Suprapubic skin (tissue), 4 donors: ENCODE data around the gene ARHGEF7.

Experiments used
- CTCF ChIP-seq, 2 donors: fragments of 200-600 bp in 1 of 2; fragments of 450-650 bp in 1 of 2; sonication (generic) in 1 of 2; IDR thresholded peaks; one replicate each; pipeline ENCODE4 v1.5.1; 2016 to 2019; ENCODE audit warnings: antibody characterized with exemption in 2 of 2, mild to moderate bottlenecking in 1 of 2, moderate library complexity in 1 of 2
- EP300 ChIP-seq: sonication (generic); formaldehyde crosslinking; IDR thresholded peaks from one replicate; pipeline ENCODE4 v1.6.1; 2017; ENCODE audit warnings: antibody characterized with exemption
- POLR2A ChIP-seq, 2 donors: fragments of 450-650 bp; IDR thresholded peaks; one replicate each; pipeline ENCODE4 v1.6.1; 2017; ENCODE audit warnings: antibody characterized with exemption in 2 of 2, mild to moderate bottlenecking in 2 of 2, moderate library complexity in 2 of 2
- POLR2AphosphoS5 ChIP-seq, 3 donors: sonication (generic); formaldehyde crosslinking; IDR thresholded peaks; one replicate each; pipeline ENCODE4 v1.6.1; 2017; ENCODE audit warnings: antibody characterized with exemption in 3 of 3

GRCh38 chr13:111303559-111303958, 188.4 kb downstream of the ARHGEF7 start:
- TF ChIP-seq POLR2AphosphoS5 (IDR thresholded peaks at IDR 0.05) (no peak), CTCF (IDR thresholded peaks at IDR 0.05) (no peak), POLR2A (IDR thresholded peaks at IDR 0.05) (no peak), EP300 (no peak)
